ENCODE data around the gene PLD3. TPM values are rescaled to one million over a fixed set of nuclear protein-coding genes. Genes with fewer than 3 reads are reported as not detected.

PLD3 gene
- total RNA-seq, 2 donors from 2014 or later: 177 to 240 TPM

DNA sequence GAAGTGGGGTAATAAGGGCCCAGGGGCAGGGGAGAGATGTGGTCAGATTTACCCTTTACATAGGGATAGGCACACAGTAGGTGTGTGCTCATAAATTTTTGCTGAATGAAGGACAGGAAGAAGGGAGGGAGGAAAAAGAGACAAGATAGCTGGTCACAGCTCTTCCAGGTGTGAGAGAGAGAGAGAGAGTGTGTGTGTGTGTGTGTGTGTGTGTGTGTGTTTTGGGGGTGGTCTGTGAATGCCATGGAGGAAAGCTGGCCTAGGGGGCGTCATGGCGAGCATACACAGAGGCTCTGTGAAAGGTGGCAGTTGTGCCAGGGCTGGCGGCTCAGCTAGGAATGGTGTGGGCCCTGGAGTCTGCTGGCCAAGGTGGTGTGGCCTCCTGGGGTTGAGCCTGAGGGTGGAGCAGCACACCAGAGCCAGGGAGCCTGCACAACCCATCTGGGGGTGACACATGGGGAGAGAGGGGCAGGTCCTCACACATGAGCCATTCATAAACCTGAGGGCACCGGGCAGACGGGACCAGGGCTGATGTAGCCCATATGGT is 70.6 kb downstream of the PLD3 start:
- Mint-ChIP-seq H3K36me3 (ENCODE audit: low read depth) (peaks cover 5% of the 10 kb centered on the region), H3K4me3 (no peak overlapping the region), H3K9me3 (no peaks in the 10 kb centered on the region), H3K27ac (no peak overlapping the region), H3K4me1 (peaks cover 4% of the 10 kb centered on the region), H3K27me3 (ENCODE audit: insufficient read depth) (no peaks in the 10 kb centered on the region)
- H3K36me3 ChIP-seq (ENCODE audit: control insufficient read depth, insufficient read depth, low read length): peaks cover 10% of the 10 kb centered on the region
- DNase-seq: no peak
- H3K27ac ChIP-seq (ENCODE audit: low read depth, low read length): no peak overlapping the region
- H3K4me1 ChIP-seq (ENCODE audit: control insufficient read depth, insufficient read depth, low read length): no peaks in the 10 kb centered on the region
- no peak overlapping the region for H3K4me3 ChIP-seq (ENCODE audit: low read length)
- 81 to 94% methylated on average over 4 to 5 of the region's 5 CpGs for WGBS, 2 experiments (ENCODE audit: insufficient coverage in 1 of 2, insufficient read length in 1 of 2)
- no peaks in the 10 kb centered on the region for H3K27me3 ChIP-seq (ENCODE audit: control insufficient read depth, insufficient read depth, low read length, poor library complexity, severe bottlenecking)
- H3K9ac ChIP-seq (ENCODE audit: extremely low read depth, low read length, poor library complexity, severe bottlenecking): no peak overlapping the region
- no peaks in the 10 kb centered on the region for H3K9me3 ChIP-seq (ENCODE audit: control insufficient read depth, low read length)
- TF ChIP-seq, protein P1, sequence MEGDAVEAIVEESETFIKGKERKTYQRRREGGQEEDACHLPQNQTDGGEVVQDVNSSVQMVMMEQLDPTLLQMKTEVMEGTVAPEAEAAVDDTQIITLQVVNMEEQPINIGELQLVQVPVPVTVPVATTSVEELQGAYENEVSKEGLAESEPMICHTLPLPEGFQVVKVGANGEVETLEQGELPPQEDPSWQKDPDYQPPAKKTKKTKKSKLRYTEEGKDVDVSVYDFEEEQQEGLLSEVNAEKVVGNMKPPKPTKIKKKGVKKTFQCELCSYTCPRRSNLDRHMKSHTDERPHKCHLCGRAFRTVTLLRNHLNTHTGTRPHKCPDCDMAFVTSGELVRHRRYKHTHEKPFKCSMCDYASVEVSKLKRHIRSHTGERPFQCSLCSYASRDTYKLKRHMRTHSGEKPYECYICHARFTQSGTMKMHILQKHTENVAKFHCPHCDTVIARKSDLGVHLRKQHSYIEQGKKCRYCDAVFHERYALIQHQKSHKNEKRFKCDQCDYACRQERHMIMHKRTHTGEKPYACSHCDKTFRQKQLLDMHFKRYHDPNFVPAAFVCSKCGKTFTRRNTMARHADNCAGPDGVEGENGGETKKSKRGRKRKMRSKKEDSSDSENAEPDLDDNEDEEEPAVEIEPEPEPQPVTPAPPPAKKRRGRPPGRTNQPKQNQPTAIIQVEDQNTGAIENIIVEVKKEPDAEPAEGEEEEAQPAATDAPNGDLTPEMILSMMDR (conservative IDR thresholded peaks at IDR 0.05): no peak

DNA sequence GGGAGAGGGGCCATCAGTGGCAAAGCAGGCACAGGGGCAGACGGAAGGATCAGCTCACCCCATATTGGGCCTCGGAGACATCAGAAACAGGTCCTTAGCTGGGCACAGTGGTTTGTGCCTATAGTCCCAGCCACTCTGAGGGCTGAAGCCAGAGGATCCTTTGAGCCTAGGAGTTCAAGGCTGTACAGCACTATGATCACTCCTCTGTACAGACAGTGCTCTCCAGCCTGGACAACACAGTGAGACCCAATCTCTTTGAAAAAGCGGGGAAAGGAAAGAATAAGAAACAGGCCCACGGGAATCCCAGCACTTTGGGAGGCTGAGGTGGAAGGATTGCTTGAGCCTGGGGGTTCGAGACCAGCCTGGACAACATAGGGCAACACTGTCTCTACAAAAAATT is 71.3 kb downstream of the PLD3 start:
- Mint-ChIP-seq H3K27ac (no peak overlapping the region), H3K4me1 (peaks cover 7% of the 10 kb centered on the region), H3K4me3 (no peak overlapping the region), H3K27me3 (ENCODE audit: insufficient read depth) (no peaks in the 10 kb centered on the region), H3K9me3 (no peaks in the 10 kb centered on the region), H3K36me3 (ENCODE audit: low read depth) (peaks cover 5% of the 10 kb centered on the region)
- H3K9me3 ChIP-seq (ENCODE audit: control insufficient read depth, low read length): no peaks in the 10 kb centered on the region
- H3K27me3 ChIP-seq (ENCODE audit: control insufficient read depth, insufficient read depth, low read length, poor library complexity, severe bottlenecking): no peaks in the 10 kb centered on the region
- TF ChIP-seq, protein P1 (conservative IDR thresholded peaks at IDR 0.05): no peak
- H3K9ac ChIP-seq (ENCODE audit: extremely low read depth, low read length, poor library complexity, severe bottlenecking): no peak overlapping the region
- no peak overlapping the region for H3K27ac ChIP-seq (ENCODE audit: low read depth, low read length)
- WGBS, 2 experiments (ENCODE audit: insufficient coverage in 1 of 2, insufficient read length in 1 of 2): 95 to 98% methylated on average over 5 of the region's 5 CpGs
- H3K4me1 ChIP-seq (ENCODE audit: control insufficient read depth, insufficient read depth, low read length): no peaks in the 10 kb centered on the region
- H3K4me3 ChIP-seq (ENCODE audit: low read length): no peak overlapping the region
- peaks cover 10% of the 10 kb centered on the region for H3K36me3 ChIP-seq (ENCODE audit: control insufficient read depth, insufficient read depth, low read length)
- no peak for DNase-seq

DNA sequence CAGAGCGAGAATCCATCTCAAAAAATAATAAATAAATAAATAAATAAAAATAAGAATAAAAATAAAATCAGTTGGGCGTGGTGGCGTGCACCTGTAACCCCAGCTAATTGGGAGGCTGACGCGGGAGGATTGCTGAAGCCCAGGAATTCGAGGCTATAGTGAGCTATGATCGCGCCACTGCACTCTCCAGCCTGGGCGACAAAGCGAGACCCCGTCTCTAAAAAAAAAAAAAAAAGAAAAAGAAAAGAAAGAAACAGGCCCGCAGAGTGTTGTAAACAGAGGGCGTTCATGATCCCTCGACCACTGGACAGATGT is 71.9 kb downstream of the PLD3 start:
- Mint-ChIP-seq H3K27ac (peak overlapping the region; percentile 95), H3K4me1 (peaks cover 10% of the 10 kb centered on the region), H3K27me3 (ENCODE audit: insufficient read depth) (no peaks in the 10 kb centered on the region), H3K9me3 (no peaks in the 10 kb centered on the region), H3K4me3 (peak overlapping the region; percentile 68), H3K36me3 (ENCODE audit: low read depth) (peaks cover 5% of the 10 kb centered on the region)
- no peaks in the 10 kb centered on the region for H3K27me3 ChIP-seq (ENCODE audit: control insufficient read depth, insufficient read depth, low read length, poor library complexity, severe bottlenecking)
- H3K4me1 ChIP-seq (ENCODE audit: control insufficient read depth, insufficient read depth, low read length): no peaks in the 10 kb centered on the region
- TF ChIP-seq, protein P1 (conservative IDR thresholded peaks at IDR 0.05): no peak
- H3K4me3 ChIP-seq (ENCODE audit: low read length): peak overlapping the region; percentile 88
- WGBS, 2 experiments (ENCODE audit: insufficient coverage in 1 of 2, insufficient read length in 1 of 2): 62 to 64% methylated on average over 9 to 13 of the region's 14 CpGs
- no peak for DNase-seq
- peaks cover 10% of the 10 kb centered on the region for H3K36me3 ChIP-seq (ENCODE audit: control insufficient read depth, insufficient read depth, low read length)
- H3K9ac ChIP-seq (ENCODE audit: extremely low read depth, low read length, poor library complexity, severe bottlenecking): no peak overlapping the region
- H3K9me3 ChIP-seq (ENCODE audit: control insufficient read depth, low read length): no peaks in the 10 kb centered on the region
- no peak overlapping the region for H3K27ac ChIP-seq (ENCODE audit: low read depth, low read length)
